DMS79 treated with DMSO at 0.1 percent for 48 hours (cell line): ENCODE results near the gene EFR3B.
"Not testable (repeated sequence)": the region's sequence is repeated elsewhere in the genome, so short reads cannot be mapped to it uniquely, and the experiment has no call there.

Experiments used
- DNase-seq: peaks from one replicate; lab custom pipeline; 2025; lab: John Stamatoyannopoulos, UW

The EFR3B gene

DNA sequence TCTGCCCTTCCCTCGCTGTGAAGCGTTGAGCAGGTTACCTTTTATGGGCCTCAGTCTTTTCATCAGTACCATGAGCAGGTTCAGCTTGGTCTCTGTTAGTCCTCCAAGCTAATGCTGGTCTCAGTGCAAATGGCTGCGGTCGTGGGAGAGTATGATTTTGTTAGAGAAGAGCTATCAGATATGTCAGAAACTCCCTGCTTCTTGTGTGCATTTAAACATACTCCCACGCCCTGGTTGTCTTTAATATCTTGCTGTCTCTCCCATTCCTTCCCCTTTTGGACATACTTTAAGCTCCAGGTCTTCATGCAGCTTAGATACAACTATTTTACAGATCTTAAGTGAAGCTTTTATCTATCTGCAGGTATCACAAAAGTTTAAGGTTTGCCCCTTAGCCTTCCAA is 62.9 kb downstream of the EFR3B start:
- no peak for DNase-seq

DNA sequence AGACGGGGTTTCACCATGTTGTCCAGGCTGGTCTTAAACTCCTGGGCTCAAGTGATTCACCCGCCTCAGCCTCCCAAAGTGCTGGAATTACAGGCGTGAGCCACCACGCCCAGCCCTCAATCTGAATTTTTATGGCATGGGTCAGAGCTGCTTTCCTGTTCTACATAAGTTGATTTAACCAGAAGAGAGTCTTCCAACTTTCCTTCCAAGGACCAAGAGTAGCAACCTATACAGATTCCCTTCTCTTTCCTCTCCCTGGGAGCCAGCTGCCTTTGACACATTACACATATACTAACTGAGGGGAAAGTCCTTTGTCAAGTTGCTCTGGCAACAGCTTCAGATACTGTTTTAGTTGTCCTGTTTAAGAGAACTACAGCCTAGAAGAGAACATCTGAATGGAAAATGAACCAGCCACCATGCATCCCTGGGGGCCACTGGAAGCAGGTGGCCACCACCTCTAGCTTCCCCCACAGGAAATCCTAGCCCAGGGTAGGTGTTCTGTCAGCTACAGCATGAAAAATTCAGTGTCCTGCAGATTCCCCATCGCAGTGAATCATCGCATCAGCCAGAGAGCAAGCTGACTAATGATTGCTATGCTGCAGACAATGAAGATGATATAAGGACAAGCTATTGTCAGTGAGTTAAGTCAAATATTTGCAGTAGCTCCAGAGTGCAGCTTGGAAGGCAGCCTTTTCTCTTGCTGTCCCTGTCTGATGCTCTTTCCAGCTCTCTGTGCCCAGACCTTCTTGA is 63.6 kb downstream of the EFR3B start:
- no peak for DNase-seq

DNA sequence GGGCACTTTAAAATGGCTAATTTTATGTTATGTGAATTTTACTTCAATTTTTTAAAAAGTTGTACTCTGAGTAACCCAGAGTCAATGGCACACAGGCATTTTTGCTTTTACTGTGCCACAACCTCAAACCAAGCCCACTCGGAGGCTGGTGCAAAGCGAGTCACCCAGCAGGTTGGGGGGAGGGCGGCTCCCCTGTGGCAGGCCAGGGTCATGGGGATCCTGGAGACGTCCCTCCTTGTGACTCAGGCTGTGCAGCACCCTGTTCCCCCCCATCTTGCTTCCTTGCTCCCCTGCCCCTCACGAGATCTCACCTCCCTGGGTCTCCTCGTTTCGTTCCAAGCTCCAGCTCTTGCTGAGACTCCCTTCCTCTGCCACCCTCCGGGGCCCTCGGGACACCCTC is 67.9 kb downstream of the EFR3B start:
- no peak for DNase-seq

GRCh38 chr2:25112113-25112512 is 70.2 kb downstream of the EFR3B start:
- no peak for DNase-seq

- DNase-seq: no peak
Measured at GRCh38 chr2:25115249-25115883, 73.5 kb downstream of the EFR3B start.

GRCh38 chr2:25115902-25116301 is 74.0 kb downstream of the EFR3B start:
- no peak for DNase-seq

DNA sequence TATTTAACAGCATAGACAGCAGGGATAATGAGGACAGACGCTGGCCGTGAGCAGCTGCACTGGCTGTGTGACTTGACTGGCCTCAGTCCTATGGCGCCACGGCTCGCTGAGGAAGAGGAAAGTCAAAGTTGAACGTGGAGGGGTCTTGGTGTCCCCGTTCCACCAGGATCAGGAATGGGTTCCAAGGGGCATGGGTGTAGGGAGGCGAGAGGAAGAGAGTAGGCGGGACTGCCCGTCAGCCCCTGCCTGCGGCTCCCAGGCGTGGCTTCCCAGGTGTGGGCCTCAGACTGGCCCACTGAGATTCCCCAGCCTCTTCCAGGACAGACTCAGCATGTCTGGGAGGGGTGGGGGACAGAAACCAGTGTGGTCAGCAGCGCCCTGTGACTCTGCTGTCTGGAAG is 75.1 kb downstream of the EFR3B start:
- no peak for DNase-seq

GRCh38 chr2:25119263-25119662 is 77.4 kb downstream of the EFR3B start:
- DNase-seq: no peak

DNA sequence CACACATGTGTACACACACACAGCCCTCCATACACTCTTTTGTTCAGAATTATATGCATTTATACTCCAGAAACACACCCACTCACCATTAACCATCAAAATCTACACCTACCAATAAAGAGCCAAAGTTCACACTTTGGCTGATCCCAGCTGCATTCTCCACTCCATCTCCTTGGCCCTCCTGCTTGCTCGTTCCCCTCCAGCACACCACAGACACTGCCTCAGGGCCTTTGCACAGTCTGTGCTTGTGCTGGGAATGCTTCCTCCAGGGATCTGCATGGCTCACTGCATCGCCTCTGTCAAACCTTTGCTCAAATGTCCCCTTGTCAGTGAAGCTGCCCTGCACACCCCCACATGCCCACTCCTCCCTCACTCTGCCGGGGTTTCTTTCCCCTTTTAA is 80.5 kb downstream of the EFR3B start:
- DNase-seq: no peak

DNA sequence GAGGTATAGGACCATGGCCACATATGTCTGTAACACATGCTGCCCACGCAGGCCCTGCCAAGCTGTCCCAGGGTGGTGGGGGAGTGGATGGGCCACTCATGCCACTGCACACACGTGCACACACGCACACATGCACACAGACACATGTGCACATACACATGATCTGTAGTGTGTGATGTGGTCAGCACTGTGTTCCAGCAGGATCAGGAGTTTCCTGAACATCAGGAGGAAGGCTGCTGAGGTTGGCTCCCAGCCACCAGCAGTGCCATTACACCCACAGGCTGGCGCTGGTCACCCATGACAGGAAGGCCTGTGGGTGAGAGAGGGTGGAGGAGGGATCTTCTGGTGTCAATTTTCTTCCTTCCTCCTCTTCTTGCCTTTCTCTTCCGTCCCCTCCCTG is 81.8 kb downstream of the EFR3B start:
- no peak for DNase-seq

- DNase-seq: no peak
Measured at GRCh38 chr2:25125189-25125588, 83.3 kb downstream of the EFR3B start.

GRCh38 chr2:25125976-25126375 is 84.1 kb downstream of the EFR3B start:
- no peak for DNase-seq

DNA sequence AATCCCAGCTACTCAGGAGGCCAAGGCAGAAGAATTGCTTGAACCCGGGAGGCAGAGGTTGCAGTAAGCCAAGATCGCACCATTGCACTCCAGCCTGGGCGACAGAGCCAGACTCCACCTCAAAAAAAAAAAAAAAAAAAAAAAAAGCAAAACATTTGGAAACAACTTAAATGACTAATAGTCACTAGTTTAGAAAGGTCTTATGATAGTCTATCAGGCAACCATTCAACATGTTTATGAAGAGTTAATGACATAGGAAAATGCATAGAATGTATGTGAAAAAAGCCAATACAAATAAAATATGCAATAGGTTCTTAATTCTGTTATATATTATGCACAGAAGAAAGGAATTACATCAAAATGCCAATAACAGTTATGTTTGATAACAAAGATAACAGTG is 85.2 kb downstream of the EFR3B start:
- DNase-seq: not testable (repeated sequence)

GRCh38 chr2:25127646-25128045 is 85.8 kb downstream of the EFR3B start:
- no peak for DNase-seq

- DNase-seq: no peak
Measured at GRCh38 chr2:25129901-25130520, 88.1 kb downstream of the EFR3B start.

- no peak for DNase-seq
Measured at GRCh38 chr2:25131253-25131566, 89.3 kb downstream of the EFR3B start.

- no peak for DNase-seq
Measured at GRCh38 chr2:25131567-25132298, 89.9 kb downstream of the EFR3B start.

DNA sequence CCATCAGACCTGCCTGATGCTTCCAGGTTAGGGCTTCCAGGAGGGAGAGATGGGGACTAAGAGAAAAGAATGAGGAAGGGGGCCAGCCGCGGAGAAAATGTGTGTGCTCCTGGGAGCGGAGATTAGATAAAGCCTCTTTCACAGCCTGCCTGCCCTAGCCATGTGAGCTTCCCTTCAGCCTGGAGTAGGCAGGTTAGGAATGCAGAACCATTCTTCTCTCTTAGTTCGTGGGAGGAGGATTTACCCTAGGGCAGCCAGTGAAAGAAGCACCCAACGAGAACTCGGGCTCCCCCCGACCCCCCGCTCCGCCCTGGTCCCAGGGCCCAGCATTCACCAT is 90.4 kb downstream of the EFR3B start:
- DNase-seq: no peak

DNA sequence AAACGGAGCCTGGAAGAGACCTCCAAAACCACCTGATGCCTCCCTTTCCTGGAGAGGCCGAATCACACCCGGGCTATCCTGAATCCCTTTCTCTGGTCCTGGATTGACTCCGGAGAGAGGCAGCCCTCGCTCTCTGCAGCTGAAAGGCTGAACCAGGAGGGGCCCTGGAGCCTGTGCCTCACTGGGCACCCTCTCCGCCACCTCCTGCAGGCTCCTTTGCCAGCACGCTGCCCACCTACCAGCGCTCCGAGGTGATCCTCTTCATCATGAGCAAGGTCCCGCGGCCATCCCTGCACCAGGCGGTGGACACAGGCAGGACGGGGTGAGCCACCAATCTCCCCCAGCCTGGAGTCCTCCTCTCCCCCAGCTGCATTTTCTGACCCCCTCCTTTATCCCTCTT is 90.8 kb downstream of the EFR3B start:
- no peak for DNase-seq

GRCh38 chr2:25140535-25140934 is 98.7 kb downstream of the EFR3B start:
- not testable (repeated sequence) for DNase-seq

- no peak for DNase-seq
Measured at GRCh38 chr2:25141120-25141519, 99.2 kb downstream of the EFR3B start.

GRCh38 chr2:25145803-25146202 is 103.9 kb downstream of the EFR3B start:
- no peak for DNase-seq

DNA sequence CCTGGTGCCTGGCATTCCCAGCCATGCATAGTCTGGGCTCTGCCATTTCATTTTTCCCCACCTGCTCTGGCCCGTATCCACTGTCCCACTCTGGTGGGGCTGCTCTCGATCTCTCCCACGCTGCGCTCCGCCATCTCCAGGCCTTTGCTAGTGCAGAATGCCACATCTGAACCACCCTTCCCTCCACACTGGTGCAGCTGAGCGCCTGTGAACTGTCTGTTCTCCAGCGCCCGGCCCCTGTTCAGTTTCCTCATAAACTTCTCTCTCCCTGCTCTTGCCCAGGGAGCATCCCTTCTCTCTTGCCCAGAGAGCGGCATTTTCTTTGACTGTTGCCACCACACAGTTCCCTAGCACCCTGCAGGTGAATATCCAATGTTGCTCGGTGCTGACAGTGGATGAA is 105.0 kb downstream of the EFR3B start:
- no peak for DNase-seq
